ENCODE results near the gene HBG1. TPM values are rescaled to one million over a fixed set of nuclear protein-coding genes. Genes with fewer than 3 reads are reported as not detected.
A peak's percentile ranks its signal among the peaks of the same experiment; 100 is the strongest.

The HBG1 gene
- total and polyA plus RNA-seq, 2 of the 4 experiments (the other 2 are of a cell fraction): not detected

GRCh38 chr11:5240458-5240857 lies 9.2 kb downstream of the HBG1 start:
- intact Hi-C loops (cut with micrococcal nuclease) (no loop called here), dilution Hi-C loops (cut with HindIII; ENCODE audit: low sequenced_read_pairs, unreplicated experiment) (no loop called here), in situ Hi-C loops (cut with MboI; ENCODE audit: low sequenced_read_pairs) (no loop called here)
- Histone ChIP-seq H4K20me1 (ENCODE audit: insufficient read depth, low read length) (no peaks in the 10 kb centered on the region), H3K4me2 (ENCODE audit: low read depth, low read length) (no peak overlapping the region), H2BK20ac (ENCODE audit: low read depth, low read length) (no peak overlapping the region), H3K36me3 (ENCODE audit: control insufficient read depth, insufficient read depth, low read length) (no peaks in the 10 kb centered on the region), H3K18ac (ENCODE audit: low read depth, low read length) (peak overlapping the region; percentile 1; the same call in 1 of the 2 replicates), H4K91ac (ENCODE audit: insufficient read depth, low read depth, low read length) (no peak overlapping the region), H3K27me3 (ENCODE audit: control insufficient read depth, insufficient read depth, low read length) (no peaks in the 10 kb centered on the region), H3K4me3 (ENCODE audit: insufficient read depth, low read depth, low read length) (no peak overlapping the region), H4K8ac (ENCODE audit: low read depth in 2 of 2, low read length in 2 of 2) (no peak overlapping the region), H4K5ac (ENCODE audit: low read depth, low read length) (no peak overlapping the region; the same call in 1 of the 2 replicates), H3K4ac (ENCODE audit: low read depth, low read length) (no peak overlapping the region), H2AFZ (replicated peaks; ENCODE audit: low read length, poor library complexity) (no peak overlapping the region), H3K14ac (replicated peaks; ENCODE audit: low read depth, low read length) (no peak overlapping the region), H3K9ac (ENCODE audit: low read depth, low read length) (no peak overlapping the region), H3K79me1 (ENCODE audit: low read depth in 1 of 2, low read length in 2 of 2) (no peaks in the 10 kb centered on the region), H3K9me1 (ENCODE audit: insufficient read depth, low read length) (peaks cover 5% of the 10 kb centered on the region; the same call in 1 of the 2 replicates), H2BK15ac (ENCODE audit: low read depth, low read length) (no peak overlapping the region), H2BK120ac (ENCODE audit: low read depth, low read length) (no peak overlapping the region), H2AK9ac (replicated peaks; ENCODE audit: low read depth, low read length, poor library complexity) (no peak overlapping the region), H3K9me3 (ENCODE audit: control insufficient read depth, insufficient read depth, low read length) (no peaks in the 10 kb centered on the region), H3K23ac (ENCODE audit: low read depth, low read length) (no peak overlapping the region), H3K4me1 (ENCODE audit: control insufficient read depth, insufficient read depth, low read length) (peaks cover 2% of the 10 kb centered on the region; the same call in 1 of the 2 replicates), H2BK5ac (ENCODE audit: low read depth, low read length, poor library complexity, severe bottlenecking) (no peak overlapping the region), H3K56ac (ENCODE audit: extremely low read depth, insufficient read depth, low read length) (no peak overlapping the region), H3K27ac (ENCODE audit: insufficient read depth, low read length) (no peak overlapping the region), H2AK5ac (ENCODE audit: low read depth, low read length) (no peak overlapping the region)
- CTCF ChIA-PET: interaction anchor here (0.6 kb wide), 1 partner anchor 265 kb away, joined by 3 read pairs; no protein-coding TSS in a partner anchor
- no TSS peak for BruUV-seq (replicated peaks)
- POLR2A ChIA-PET (ENCODE audit: unreplicated experiment): no interaction called here
- TF ChIP-seq CTCF (conservative IDR thresholded peaks at IDR 0.05; ENCODE audit: low read depth, low read length): no peak
- TF ChIP-seq MXI1 (IDR thresholded peaks at IDR 0.05; ENCODE audit: borderline replicate concordance, low read depth, low read length): no peak
- TF ChIP-seq FOS (IDR thresholded peaks at IDR 0.05; ENCODE audit: low read depth, low read length): no peak
- TF ChIP-seq POLR2A (IDR thresholded peaks at IDR 0.05; ENCODE audit: low read depth, low read length): no peak
- no peak for TF ChIP-seq RAD21 (IDR thresholded peaks at IDR 0.05; ENCODE audit: low read length)
- no peak for TF ChIP-seq NFE2L2 (IDR thresholded peaks at IDR 0.05; ENCODE audit: low read depth, low read length)
- TF ChIP-seq, protein P1, sequence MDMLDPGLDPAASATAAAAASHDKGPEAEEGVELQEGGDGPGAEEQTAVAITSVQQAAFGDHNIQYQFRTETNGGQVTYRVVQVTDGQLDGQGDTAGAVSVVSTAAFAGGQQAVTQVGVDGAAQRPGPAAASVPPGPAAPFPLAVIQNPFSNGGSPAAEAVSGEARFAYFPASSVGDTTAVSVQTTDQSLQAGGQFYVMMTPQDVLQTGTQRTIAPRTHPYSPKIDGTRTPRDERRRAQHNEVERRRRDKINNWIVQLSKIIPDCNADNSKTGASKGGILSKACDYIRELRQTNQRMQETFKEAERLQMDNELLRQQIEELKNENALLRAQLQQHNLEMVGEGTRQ (IDR thresholded peaks at IDR 0.05; ENCODE audit: low read depth, low read length): no peak
- TF ChIP-seq MAFK (IDR thresholded peaks at IDR 0.05; ENCODE audit: low read depth, low read length): no peak
- WGBS, 2 experiments (ENCODE audit: extremely low coverage in 2 of 2, insufficient read length in 1 of 2): 60% methylated on average over 1 of the region's 2 CpGs; no CpG with 5 or more reads in 1 of the 2 experiments
- DNase-seq (no peak), ATAC-seq (ENCODE audit: low read depth) (no peak)
